B cell (primary cell): ENCODE results near the gene DDX39B. TPM values are rescaled to one million over a fixed set of nuclear protein-coding genes. Genes with fewer than 3 reads are reported as not detected.

Experiments
- ATAC-seq: fragments of 200-7000 bp; cut with Tn5 transposase; one replicate; pipeline ENCODE4 v1.10.0; 2021; ENCODE audit warnings: low read depth, mild to moderate bottlenecking, moderate number of reproducible peaks, moderate library complexity
- CTCF ChIA-PET: fragments of 350-600 bp; sonication (Branson Sonifier 250); formaldehyde crosslinking; loops from one replicate; lab custom pipeline; 2021; ENCODE audit warnings: antibody characterized with exemption, inconsistent platforms; lab: Charles Lee
- POLR2A ChIA-PET: fragments of 350-600 bp; sonication (Branson Sonifier 250); formaldehyde crosslinking; loops from one replicate; lab custom pipeline; 2021; ENCODE audit warnings: antibody characterized with exemption; lab: Charles Lee
- DNase-seq: peaks from one replicate; pipeline ENCODE4 v3.0.0; 2013
- H2AFZ ChIP-seq: 2 replicates; pipeline ENCODE4 v1.6.1; 2012; ENCODE audit warnings: mild to moderate bottlenecking, low read depth, low read length; ENCODE audit not compliant: insufficient read depth, poor library complexity, severe bottlenecking
- H3K27ac ChIP-seq, 2 donors: 1 replicate in 1 of 2; 2 replicates in 1 of 2; pipeline ENCODE4 v1.5.1; 2012 to 2013; ENCODE audit warnings: low read length in 2 of 2, mild to moderate bottlenecking in 2 of 2, moderate library complexity in 1 of 2
- H3K27me3 ChIP-seq, 4 experiments: fragments of 200-600 bp in 1 of 4; sonication (generic) in 1 of 4; replicated peaks in 1 of 4; 1 replicate in 2 of 4; 2 replicates in 2 of 4; pipeline versions ENCODE4 v1.6.1 to v1.7.0; 2013 to 2016; ENCODE audit warnings: low read length in 3 of 4, mild to moderate bottlenecking in 2 of 4, mixed read lengths in 1 of 4, moderate library complexity in 1 of 4; ENCODE audit not compliant: insufficient read depth in 4 of 4, control insufficient read depth in 3 of 4; ENCODE audit errors: control extremely low read depth in 1 of 4
- H3K36me3 ChIP-seq, 2 experiments: replicated peaks in 1 of 2; 1 replicate in 1 of 2; 2 replicates in 1 of 2; pipeline versions ENCODE4 v1.6.1 to v1.7.1; 2013; ENCODE audit warnings: low read length in 1 of 2; ENCODE audit not compliant: insufficient read depth in 2 of 2, control insufficient read depth in 1 of 2; ENCODE audit errors: control extremely low read depth in 1 of 2, extremely low read depth in 1 of 2
- H3K4me1 ChIP-seq, 2 donors: fragments of 200-600 bp in 1 of 2; sonication (generic) in 1 of 2; 1 replicate in 1 of 2; 2 replicates in 1 of 2; pipeline versions ENCODE4 v1.5.1 to v1.6.1; 2013 to 2017; ENCODE audit warnings: low read length in 2 of 2; ENCODE audit not compliant: control insufficient read depth in 2 of 2, insufficient read depth in 2 of 2
- H3K4me2 ChIP-seq: replicated peaks from 2 replicates; pipeline ENCODE3; 2012; ENCODE audit warnings: mild to moderate bottlenecking, low read depth, low read length; ENCODE audit not compliant: poor library complexity, severe bottlenecking
- H3K4me3 ChIP-seq, 5 experiments: fragments of 200-600 bp in 1 of 5; sonication (generic) in 1 of 5; 1 replicate in 3 of 5; 2 replicates in 2 of 5; pipeline versions ENCODE4 v1.5.1 to v1.7.0; 2011 to 2016; ENCODE audit warnings: low read length in 4 of 5, mild to moderate bottlenecking in 4 of 5, low read depth in 2 of 5, control low read depth in 1 of 5, moderate library complexity in 1 of 5; ENCODE audit not compliant: insufficient read depth in 1 of 5; ENCODE audit errors: control extremely low read depth in 1 of 5, extremely low read depth in 1 of 5
- H3K79me2 ChIP-seq: fragments of 200-600 bp; sonication (generic); one replicate; pipeline ENCODE4 v1.6.0; 2016; ENCODE audit warnings: low read length; ENCODE audit not compliant: control insufficient read depth, insufficient read depth
- H3K9ac ChIP-seq: fragments of 200-600 bp; sonication (generic); 2 replicates; pipeline ENCODE4 v1.6.1; 2017; ENCODE audit warnings: mild to moderate bottlenecking, low read length, moderate library complexity
- H3K9me3 ChIP-seq, 3 donors: one replicate each; pipeline versions ENCODE4 v1.6.1 to v1.7.1; 2013; ENCODE audit warnings: low read length in 2 of 3; ENCODE audit not compliant: control insufficient read depth in 2 of 3, insufficient read depth in 1 of 3; ENCODE audit errors: control extremely low read depth in 1 of 3
- H4K20me1 ChIP-seq: 2 replicates; pipeline ENCODE4 v1.6.0; 2012; ENCODE audit warnings: mild to moderate bottlenecking, low read length; ENCODE audit not compliant: insufficient read depth, control insufficient read depth, poor library complexity, severe bottlenecking
- H3K27ac Mint-ChIP-seq: one replicate; pipeline ENCODE4 v1.8.0; 2021; ENCODE audit warnings: mixed read lengths
- H3K27me3 Mint-ChIP-seq: one replicate; pipeline ENCODE4 v1.8.0; 2021; ENCODE audit warnings: mixed read lengths
- H3K4me1 Mint-ChIP-seq: one replicate; pipeline ENCODE4 v1.8.0; 2021; ENCODE audit warnings: mixed read lengths
- H3K4me3 Mint-ChIP-seq: one replicate; pipeline ENCODE4 v1.8.0; 2021; ENCODE audit warnings: mixed read lengths
- H3K9me3 Mint-ChIP-seq: one replicate; pipeline ENCODE4 v1.8.0; 2022; ENCODE audit warnings: mixed read lengths; ENCODE audit not compliant: insufficient read depth
- EZH2 ChIP-seq: IDR thresholded peaks from 2 replicates; pipeline ENCODE4 v1.6.1; 2012; ENCODE audit warnings: borderline replicate concordance, low read depth, mild to moderate bottlenecking, moderate library complexity, low read length; ENCODE audit not compliant: insufficient read depth, poor library complexity, severe bottlenecking
- WGBS: methylation state at CpG from one replicate; pipeline ENCODE4 v1.1.5; 2013; ENCODE audit warnings: missing lambda C conversion rate; ENCODE audit not compliant: insufficient coverage; 5-methylcytosine and 5-hydroxymethylcytosine counted together
- intact Hi-C: fragments of 100-400 bp; cut with micrococcal nuclease; formaldehyde crosslinking; loops from one replicate; pipeline ENCODE4 v1.10.0; 2022
- polyA plus RNA-seq: library from polyadenylated mRNA; depleted of rRNA; stranded (reverse); fragments of >200 nt; gene quantifications from 2 replicates; pipeline ENCODE4 v1.2.3, GENCODE V29; 2012
- total RNA-seq, 2 donors: library from RNA; stranded (reverse); fragments of 120-200 nt in 1 of 2; gene quantifications; 1 replicate in 1 of 2; 2 replicates in 1 of 2; pipeline versions ENCODE4 v1.2.3 to v1.2.4, GENCODE V29; 2013 to 2022
- TF ChIP-seq, protein P1 (sequence below): fragments of 200-600 bp; IDR thresholded peaks from one replicate; pipeline ENCODE4 v1.8.0; 2022; ENCODE audit warnings: antibody characterized with exemption, mild to moderate bottlenecking

DDX39B gene
- total and polyA plus RNA-seq, 2 donors (not counting 1 experiment from before 2014, with no cell fraction given): 576 to 838 TPM

DNA sequence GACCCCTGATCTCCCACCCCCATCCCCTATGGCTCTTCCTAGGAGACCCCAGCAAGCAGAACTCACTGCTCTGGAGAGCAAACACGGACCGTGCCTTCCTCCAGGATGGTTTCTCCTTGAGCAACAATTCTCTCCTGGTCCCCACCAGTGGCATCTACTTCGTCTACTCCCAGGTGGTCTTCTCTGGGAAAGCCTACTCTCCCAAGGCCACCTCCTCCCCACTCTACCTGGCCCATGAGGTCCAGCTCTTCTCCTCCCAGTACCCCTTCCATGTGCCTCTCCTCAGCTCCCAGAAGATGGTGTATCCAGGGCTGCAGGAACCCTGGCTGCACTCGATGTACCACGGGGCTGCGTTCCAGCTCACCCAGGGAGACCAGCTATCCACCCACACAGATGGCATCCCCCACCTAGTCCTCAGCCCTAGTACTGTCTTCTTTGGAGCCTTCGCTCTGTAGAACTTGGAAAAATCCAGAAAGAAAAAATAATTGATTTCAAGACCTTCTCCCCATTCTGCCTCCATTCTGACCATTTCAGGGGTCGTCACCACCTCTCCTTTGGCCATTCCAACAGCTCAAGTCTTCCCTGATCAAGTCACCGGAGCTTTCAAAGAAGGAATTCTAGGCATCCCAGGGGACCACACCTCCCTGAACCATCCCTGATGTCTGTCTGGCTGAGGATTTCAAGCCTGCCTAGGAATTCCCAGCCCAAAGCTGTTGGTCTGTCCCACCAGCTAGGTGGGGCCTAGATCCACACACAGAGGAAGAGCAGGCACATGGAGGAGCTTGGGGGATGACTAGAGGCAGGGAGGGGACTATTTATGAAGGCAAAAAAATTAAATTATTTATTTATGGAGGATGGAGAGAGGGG lies 31.7 kb upstream of the DDX39B start:
- Histone ChIP-seq H3K4me1 (peaks cover 80 to 98% of the 10 kb centered on the region in 2 donors), H3K9ac (peak overlapping the region; percentile 74), H3K4me3 (peak overlapping the region in 1 of 5 experiments; percentile 68), H3K9me3 (no peaks in the 10 kb centered on the region), H3K79me2 (peaks cover 92% of the 10 kb centered on the region), H3K4me2 (peak overlapping the region; percentile 88), H3K36me3 (peaks cover 2 to 22% of the 10 kb centered on the region in 2 experiments), H4K20me1 (peaks cover 10% of the 10 kb centered on the region), H2AFZ (no peak overlapping the region), H3K27ac (peak overlapping the region; percentile 80 to 89), H3K27me3 (no peaks in the 10 kb centered on the region)
- peaks cover 92% of the 10 kb centered on the region for H3K4me1 Mint-ChIP-seq
- H3K9me3 Mint-ChIP-seq: no peaks in the 10 kb centered on the region
- no peaks in the 10 kb centered on the region for H3K27me3 Mint-ChIP-seq
- intact Hi-C loops: no loop called here
- H3K27ac Mint-ChIP-seq: peak overlapping the region; percentile 93
- ChIA-PET POLR2A (interaction anchor here (35.3 to 42.6 kb wide), 2 partner anchors 7 to 11 kb away, joined by 1450 read pairs; partner anchors contain the start of genes ATP6V1G2, LST1, LTA and LTB), CTCF (interaction anchor here (0.8 to 35.3 kb wide), 4 partner anchors 10 to 41 kb away, joined by 3 to 2241 read pairs (median 565); partner anchors contain the start of genes ATP6V1G2, LST1, LTA and LTB)
- no peak for ATAC-seq
- no peak for TF ChIP-seq EZH2
- TF ChIP-seq, protein P1, sequence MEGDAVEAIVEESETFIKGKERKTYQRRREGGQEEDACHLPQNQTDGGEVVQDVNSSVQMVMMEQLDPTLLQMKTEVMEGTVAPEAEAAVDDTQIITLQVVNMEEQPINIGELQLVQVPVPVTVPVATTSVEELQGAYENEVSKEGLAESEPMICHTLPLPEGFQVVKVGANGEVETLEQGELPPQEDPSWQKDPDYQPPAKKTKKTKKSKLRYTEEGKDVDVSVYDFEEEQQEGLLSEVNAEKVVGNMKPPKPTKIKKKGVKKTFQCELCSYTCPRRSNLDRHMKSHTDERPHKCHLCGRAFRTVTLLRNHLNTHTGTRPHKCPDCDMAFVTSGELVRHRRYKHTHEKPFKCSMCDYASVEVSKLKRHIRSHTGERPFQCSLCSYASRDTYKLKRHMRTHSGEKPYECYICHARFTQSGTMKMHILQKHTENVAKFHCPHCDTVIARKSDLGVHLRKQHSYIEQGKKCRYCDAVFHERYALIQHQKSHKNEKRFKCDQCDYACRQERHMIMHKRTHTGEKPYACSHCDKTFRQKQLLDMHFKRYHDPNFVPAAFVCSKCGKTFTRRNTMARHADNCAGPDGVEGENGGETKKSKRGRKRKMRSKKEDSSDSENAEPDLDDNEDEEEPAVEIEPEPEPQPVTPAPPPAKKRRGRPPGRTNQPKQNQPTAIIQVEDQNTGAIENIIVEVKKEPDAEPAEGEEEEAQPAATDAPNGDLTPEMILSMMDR: no peak
- H3K4me3 Mint-ChIP-seq: peak overlapping the region; percentile 89
- 90% methylated on average over 8 of the region's 9 CpGs for WGBS
- DNase-seq: peak; percentile 14
